ENCODE results near the gene TH.

The TH gene

DNA sequence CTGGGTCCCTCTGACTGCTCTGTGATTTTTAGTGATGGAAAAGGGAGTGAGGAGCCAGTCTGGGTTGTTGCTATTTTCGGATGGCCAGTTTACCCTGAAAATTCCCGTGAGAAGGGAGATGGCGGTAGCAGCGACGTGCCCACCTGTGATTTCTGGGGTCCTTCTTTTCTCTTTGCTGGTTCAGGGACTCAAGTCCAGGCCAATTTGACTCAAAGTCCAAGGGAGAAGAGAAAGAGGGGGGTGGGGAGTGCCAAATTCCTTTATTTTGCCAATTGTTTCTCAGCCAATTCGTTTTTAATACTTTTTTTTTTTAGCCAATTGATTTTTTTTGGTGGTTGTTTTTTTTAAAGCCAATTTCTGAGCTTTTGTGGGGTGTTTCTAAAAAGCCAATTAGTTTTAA, 39.4 kb downstream of the TH start:
- Histone ChIP-seq H3K36me3 (no peaks in the 10 kb centered on the region), H3K4me1 (ENCODE audit: control insufficient read depth in 1 of 2, insufficient read depth in 1 of 2, low read depth in 1 of 2, low read length in 1 of 2) (no peaks in the 10 kb centered on the region), H3K4me3 (ENCODE audit: low read depth in 1 of 2, low read length in 1 of 2) (no peak overlapping the region), H3K27me3 (peaks cover 71% of the 10 kb centered on the region), H3K27ac (no peak overlapping the region), H3K9me3 (no peaks in the 10 kb centered on the region)
- TF ChIP-seq, protein P1, sequence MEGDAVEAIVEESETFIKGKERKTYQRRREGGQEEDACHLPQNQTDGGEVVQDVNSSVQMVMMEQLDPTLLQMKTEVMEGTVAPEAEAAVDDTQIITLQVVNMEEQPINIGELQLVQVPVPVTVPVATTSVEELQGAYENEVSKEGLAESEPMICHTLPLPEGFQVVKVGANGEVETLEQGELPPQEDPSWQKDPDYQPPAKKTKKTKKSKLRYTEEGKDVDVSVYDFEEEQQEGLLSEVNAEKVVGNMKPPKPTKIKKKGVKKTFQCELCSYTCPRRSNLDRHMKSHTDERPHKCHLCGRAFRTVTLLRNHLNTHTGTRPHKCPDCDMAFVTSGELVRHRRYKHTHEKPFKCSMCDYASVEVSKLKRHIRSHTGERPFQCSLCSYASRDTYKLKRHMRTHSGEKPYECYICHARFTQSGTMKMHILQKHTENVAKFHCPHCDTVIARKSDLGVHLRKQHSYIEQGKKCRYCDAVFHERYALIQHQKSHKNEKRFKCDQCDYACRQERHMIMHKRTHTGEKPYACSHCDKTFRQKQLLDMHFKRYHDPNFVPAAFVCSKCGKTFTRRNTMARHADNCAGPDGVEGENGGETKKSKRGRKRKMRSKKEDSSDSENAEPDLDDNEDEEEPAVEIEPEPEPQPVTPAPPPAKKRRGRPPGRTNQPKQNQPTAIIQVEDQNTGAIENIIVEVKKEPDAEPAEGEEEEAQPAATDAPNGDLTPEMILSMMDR (IDR thresholded peaks at IDR 0.05) = no peak

DNA sequence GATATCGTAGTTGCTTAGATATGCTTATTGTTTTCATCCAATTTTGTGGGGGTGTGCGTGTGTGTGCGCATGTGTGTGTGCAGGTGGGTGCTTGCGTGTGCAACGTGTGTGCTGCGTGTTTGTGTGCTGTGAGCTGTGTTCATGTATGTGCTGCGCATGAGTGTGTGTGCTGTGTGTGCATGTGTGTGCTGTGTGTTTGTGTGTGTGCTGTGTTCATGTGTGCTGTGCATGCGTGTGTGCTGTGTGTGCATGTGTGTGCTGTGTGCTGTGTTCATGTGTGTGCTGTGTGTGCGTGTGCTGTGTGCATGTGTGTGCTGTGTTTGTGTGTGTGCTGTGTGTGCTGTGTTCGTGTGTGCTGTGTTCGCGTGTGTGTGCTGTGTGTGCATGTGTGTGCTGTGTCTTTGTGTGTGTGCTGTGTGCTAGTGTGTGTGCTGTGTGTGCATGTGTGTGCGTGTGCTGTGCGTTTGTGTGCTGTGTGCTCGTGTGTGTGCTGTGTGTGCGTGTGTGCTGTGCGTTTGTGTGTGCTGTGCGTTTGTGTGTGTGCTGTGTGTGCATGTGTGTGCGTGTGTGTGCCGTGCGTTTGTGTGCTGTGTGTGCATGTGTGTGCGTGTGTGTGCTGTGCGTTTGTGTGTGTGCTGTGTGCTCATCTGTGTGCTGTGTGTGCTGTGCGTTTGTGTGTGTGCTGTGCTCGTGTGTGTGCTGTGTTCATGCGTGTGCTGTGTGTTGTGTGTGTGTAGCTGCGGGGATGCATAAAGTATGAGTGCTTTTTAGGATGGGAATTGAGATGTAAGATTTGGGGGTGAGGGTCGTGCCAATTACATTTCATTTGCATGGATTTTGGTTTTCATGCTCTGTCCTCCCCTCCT, 40.0 kb downstream of the TH start:
- TF ChIP-seq, protein P1 (IDR thresholded peaks at IDR 0.05) = no peak
- no peak overlapping the region for H3K27ac ChIP-seq
- H3K4me3 ChIP-seq (ENCODE audit: low read depth in 1 of 2, low read length in 1 of 2) = no peak overlapping the region
- H3K36me3 ChIP-seq = no peaks in the 10 kb centered on the region
- H3K4me1 ChIP-seq (ENCODE audit: control insufficient read depth in 1 of 2, insufficient read depth in 1 of 2, low read depth in 1 of 2, low read length in 1 of 2) = no peaks in the 10 kb centered on the region
- H3K9me3 ChIP-seq = no peaks in the 10 kb centered on the region
- H3K27me3 ChIP-seq = peaks cover 64% of the 10 kb centered on the region

DNA sequence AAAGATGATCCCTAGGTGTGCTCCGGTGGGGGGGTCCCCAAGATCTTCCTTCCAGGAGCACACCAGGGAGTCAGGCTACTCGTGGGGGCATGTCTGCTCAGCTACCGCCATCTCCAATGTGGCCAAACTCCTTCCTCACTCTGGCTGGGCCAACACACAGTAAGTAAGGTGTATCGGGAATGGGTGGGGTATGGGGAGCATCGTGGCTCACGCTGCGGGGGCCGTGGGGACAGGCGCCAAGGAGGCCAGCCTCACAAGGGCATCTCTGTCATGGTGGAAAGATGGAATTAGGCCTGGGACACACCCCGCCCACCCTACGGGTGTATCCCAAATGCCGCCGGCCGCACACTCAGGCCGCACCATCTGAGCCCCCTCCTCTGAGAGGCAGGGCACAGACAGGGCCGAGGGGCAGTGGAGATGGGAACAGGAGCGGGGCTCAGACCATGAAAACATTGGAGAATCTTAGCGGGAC, 40.7 kb downstream of the TH start:
- no peaks in the 10 kb centered on the region for H3K9me3 ChIP-seq
- H3K27ac ChIP-seq = no peak overlapping the region
- peaks cover 57% of the 10 kb centered on the region for H3K27me3 ChIP-seq
- H3K4me1 ChIP-seq (ENCODE audit: control insufficient read depth in 1 of 2, insufficient read depth in 1 of 2, low read depth in 1 of 2, low read length in 1 of 2) = no peaks in the 10 kb centered on the region
- TF ChIP-seq, protein P1 (IDR thresholded peaks at IDR 0.05) = no peak
- H3K4me3 ChIP-seq (ENCODE audit: low read depth in 1 of 2, low read length in 1 of 2) = no peak overlapping the region
- H3K36me3 ChIP-seq = no peaks in the 10 kb centered on the region

DNA sequence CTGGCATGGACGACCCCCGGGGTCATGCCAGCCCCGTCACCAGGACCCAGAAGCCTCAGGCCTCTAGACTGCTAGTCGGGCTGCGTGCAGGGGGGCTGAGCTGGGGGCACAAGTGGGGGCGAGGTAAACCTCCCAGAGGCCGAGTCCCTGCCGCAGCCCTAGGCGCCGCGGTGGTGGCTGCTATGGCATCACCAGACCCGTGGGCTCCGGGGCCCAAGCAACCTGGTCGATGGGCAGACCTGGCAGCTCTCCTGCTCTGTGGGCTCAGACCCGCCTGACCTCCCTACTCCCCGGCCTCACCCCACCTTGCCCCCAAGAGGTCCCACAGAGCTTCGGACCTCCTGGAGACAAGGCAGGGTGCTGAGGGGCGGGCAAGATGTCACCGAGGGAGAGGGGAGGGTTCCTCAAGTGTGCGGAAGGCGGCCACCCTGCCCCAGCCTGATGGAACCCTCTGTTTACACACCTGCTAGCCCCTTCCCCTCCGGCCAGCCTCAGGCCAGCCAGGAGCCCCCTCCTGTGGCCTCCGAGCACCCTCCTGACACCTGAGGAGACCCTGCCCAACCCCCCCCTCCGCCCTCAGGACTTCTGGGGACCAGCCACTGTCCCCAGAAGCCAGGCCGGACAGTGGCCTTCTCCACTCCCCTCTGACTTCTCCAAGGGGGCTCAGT, 41.8 kb downstream of the TH start:
- Histone ChIP-seq H3K36me3 (no peaks in the 10 kb centered on the region), H3K4me3 (ENCODE audit: low read depth in 1 of 2, low read length in 1 of 2) (no peak overlapping the region), H3K4me1 (ENCODE audit: control insufficient read depth in 1 of 2, insufficient read depth in 1 of 2, low read depth in 1 of 2, low read length in 1 of 2) (no peaks in the 10 kb centered on the region), H3K9me3 (no peaks in the 10 kb centered on the region), H3K27ac (no peak overlapping the region), H3K27me3 (peaks cover 46% of the 10 kb centered on the region)
- TF ChIP-seq, protein P1 (IDR thresholded peaks at IDR 0.05) = no peak

DNA sequence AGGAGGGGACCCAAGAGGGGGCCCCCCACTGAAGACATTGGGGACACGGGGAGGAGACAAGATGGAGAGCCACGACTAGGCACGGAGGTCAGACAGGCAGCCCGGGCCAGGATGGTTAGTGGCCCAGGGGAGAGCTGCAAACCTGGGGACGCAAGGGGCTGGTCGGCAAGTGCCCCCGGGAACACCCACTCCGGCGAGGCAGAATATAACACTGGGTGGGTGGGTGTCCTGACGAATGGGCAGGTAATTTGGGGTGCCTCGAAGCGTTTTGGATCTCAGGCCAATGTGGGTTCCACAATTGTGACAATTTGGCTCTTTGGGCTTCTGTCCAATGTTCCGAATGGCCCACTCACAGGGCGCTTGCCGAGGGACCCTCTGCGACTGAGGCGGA, 42.3 kb downstream of the TH start:
- Histone ChIP-seq H3K4me3 (ENCODE audit: low read depth in 1 of 2, low read length in 1 of 2) (no peak overlapping the region), H3K27ac (no peak overlapping the region), H3K9me3 (no peaks in the 10 kb centered on the region), H3K36me3 (no peaks in the 10 kb centered on the region), H3K4me1 (ENCODE audit: control insufficient read depth in 1 of 2, insufficient read depth in 1 of 2, low read depth in 1 of 2, low read length in 1 of 2) (no peaks in the 10 kb centered on the region), H3K27me3 (peaks cover 41% of the 10 kb centered on the region)
- TF ChIP-seq, protein P1 (IDR thresholded peaks at IDR 0.05) = no peak
